ENCODE results near the gene SMARCAL1.
A peak's percentile ranks its signal among the peaks of the same experiment; 100 is the strongest.
"Not testable (repeated sequence)": the region's sequence is repeated elsewhere in the genome, so short reads cannot be mapped to it uniquely, and the experiment has no call there.

SMARCAL1 gene

GRCh38 chr2:216503159-216503629 is 90.9 kb downstream of the SMARCAL1 start:
- DNase-seq = no peak

- no peak for DNase-seq
Observed at GRCh38 chr2:216503697-216504375, 91.6 kb downstream of the SMARCAL1 start.

- DNase-seq = no peak
Observed at GRCh38 chr2:216504376-216504762, 92.1 kb downstream of the SMARCAL1 start.

GRCh38 chr2:216505133-216506106 is 93.1 kb downstream of the SMARCAL1 start:
- DNase-seq = no peak

GRCh38 chr2:216507220-216508160 is 95.2 kb downstream of the SMARCAL1 start:
- DNase-seq = no peak

- DNase-seq = no peak
Observed at GRCh38 chr2:216508229-216508628, 95.9 kb downstream of the SMARCAL1 start.

- DNase-seq = peak; percentile 11
Observed at GRCh38 chr2:216516730-216517350, 104.6 kb downstream of the SMARCAL1 start.

- DNase-seq = no peak
Observed at GRCh38 chr2:216517447-216518225, 105.4 kb downstream of the SMARCAL1 start.

GRCh38 chr2:216518566-216519119 is 106.4 kb downstream of the SMARCAL1 start:
- DNase-seq = not testable (repeated sequence)

- peak; percentile 61 for DNase-seq
Observed at GRCh38 chr2:216519154-216519762, 107.0 kb downstream of the SMARCAL1 start.

- no peak for DNase-seq
Observed at GRCh38 chr2:216520112-216520511, 107.8 kb downstream of the SMARCAL1 start.

GRCh38 chr2:216522892-216523502 is 110.7 kb downstream of the SMARCAL1 start:
- DNase-seq = no peak

GRCh38 chr2:216525972-216526371 is 113.7 kb downstream of the SMARCAL1 start:
- DNase-seq = no peak

GRCh38 chr2:216526939-216527338 is 114.7 kb downstream of the SMARCAL1 start:
- no peak for DNase-seq

- DNase-seq = no peak
Observed at GRCh38 chr2:216527600-216527999, 115.3 kb downstream of the SMARCAL1 start.

GRCh38 chr2:216532562-216532961 is 120.3 kb downstream of the SMARCAL1 start:
- no peak for DNase-seq
